Type B pancreatic cell (in vitro differentiated cells): ENCODE data around the gene KLHL7. TPM values are rescaled to one million over a fixed set of nuclear protein-coding genes. Genes with fewer than 3 reads are reported as not detected.
A peak's percentile ranks its signal among the peaks of the same experiment; 100 is the strongest.

Source experiments
- DNase-seq: peaks from one replicate; pipeline ENCODE4 v3.0.0; 2021; ENCODE audit warnings: mixed read lengths; ENCODE audit not compliant: unreplicated experiment; ENCODE audit errors: extremely low spot score
- H3K27ac Mint-ChIP-seq: 2 replicates; pipeline ENCODE4 v1.8.0; 2021; ENCODE audit warnings: mild to moderate bottlenecking, mixed read lengths
- H3K27me3 Mint-ChIP-seq: 2 replicates; pipeline ENCODE4 v1.8.0; 2021; ENCODE audit warnings: mixed read lengths
- H3K36me3 Mint-ChIP-seq: 2 replicates; pipeline ENCODE4 v1.8.0; 2021; ENCODE audit warnings: mixed read lengths
- H3K4me1 Mint-ChIP-seq: one replicate; pipeline ENCODE4 v1.8.0; 2021; ENCODE audit warnings: mixed read lengths; ENCODE audit not compliant: unreplicated experiment
- H3K4me3 Mint-ChIP-seq: 2 replicates; pipeline ENCODE4 v1.8.0; 2021; ENCODE audit warnings: mild to moderate bottlenecking, mixed read lengths
- H3K9me3 Mint-ChIP-seq: 2 replicates; pipeline ENCODE4 v1.8.0; 2021; ENCODE audit warnings: mixed read lengths
- total RNA-seq: library from RNA; stranded (reverse); gene quantifications from 2 replicates; pipeline ENCODE4 v1.2.1, GENCODE V29; 2021; ENCODE audit warnings: low replicate concordance
- TF ChIP-seq, protein P1 (sequence below): fragments of 200-600 bp; sonication (generic); conservative IDR thresholded peaks from 2 replicates; pipeline ENCODE4 v1.5.0; 2021; ENCODE audit warnings: antibody characterized with exemption, mild to moderate bottlenecking

The KLHL7 gene
- total RNA-seq, 1 donor from 2014 or later = 44.3 TPM

DNA sequence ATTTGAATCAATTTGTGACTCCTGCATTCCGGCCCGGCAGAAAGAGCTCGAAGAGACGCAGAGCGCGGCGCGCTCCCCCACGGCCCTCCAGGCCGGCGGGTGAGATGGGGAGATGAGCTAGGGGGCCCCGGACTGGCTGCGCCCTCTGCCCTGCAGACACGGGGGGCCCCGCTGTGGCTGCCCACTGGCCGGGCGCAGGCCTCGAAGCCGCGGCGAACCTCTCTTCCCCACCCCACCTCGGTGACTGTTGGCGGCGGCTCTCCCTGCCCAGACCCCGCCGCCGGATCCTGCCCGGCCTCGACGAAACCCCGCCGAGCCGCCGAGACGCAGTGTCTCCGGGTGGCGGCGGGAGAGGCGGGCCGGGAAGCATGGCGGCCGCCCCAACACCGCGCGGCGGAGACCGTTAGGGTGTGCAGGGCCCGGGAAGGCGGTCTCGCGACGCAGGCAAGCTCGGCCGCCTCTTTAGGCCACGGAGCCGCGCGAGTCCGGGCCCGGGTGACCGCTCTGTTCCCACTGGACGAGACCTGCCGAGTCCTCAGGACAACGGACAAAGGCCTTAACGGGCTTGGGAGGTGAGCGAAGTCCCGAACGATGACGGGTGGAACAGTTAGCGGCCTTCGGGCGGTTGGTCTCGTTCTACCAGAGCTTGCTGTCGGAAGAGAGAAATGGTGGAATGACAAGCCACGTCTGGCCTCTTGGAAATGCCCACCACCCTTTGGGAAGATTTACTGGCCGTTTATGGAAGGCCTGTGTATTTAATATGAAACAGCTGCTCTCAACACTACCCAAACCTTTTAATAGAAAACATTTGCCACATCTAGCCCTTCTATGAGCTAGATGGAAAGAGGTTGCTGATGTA lies 100.6 kb downstream of the KLHL7 start:
- H3K27me3 Mint-ChIP-seq = peaks cover 5% of the 10 kb centered on the region
- DNase-seq = no peak
- H3K4me1 Mint-ChIP-seq = no peaks in the 10 kb centered on the region
- no peaks in the 10 kb centered on the region for H3K9me3 Mint-ChIP-seq
- H3K36me3 Mint-ChIP-seq = peaks cover 12% of the 10 kb centered on the region
- TF ChIP-seq, protein P1, sequence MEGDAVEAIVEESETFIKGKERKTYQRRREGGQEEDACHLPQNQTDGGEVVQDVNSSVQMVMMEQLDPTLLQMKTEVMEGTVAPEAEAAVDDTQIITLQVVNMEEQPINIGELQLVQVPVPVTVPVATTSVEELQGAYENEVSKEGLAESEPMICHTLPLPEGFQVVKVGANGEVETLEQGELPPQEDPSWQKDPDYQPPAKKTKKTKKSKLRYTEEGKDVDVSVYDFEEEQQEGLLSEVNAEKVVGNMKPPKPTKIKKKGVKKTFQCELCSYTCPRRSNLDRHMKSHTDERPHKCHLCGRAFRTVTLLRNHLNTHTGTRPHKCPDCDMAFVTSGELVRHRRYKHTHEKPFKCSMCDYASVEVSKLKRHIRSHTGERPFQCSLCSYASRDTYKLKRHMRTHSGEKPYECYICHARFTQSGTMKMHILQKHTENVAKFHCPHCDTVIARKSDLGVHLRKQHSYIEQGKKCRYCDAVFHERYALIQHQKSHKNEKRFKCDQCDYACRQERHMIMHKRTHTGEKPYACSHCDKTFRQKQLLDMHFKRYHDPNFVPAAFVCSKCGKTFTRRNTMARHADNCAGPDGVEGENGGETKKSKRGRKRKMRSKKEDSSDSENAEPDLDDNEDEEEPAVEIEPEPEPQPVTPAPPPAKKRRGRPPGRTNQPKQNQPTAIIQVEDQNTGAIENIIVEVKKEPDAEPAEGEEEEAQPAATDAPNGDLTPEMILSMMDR = no peak
- peak overlapping the region; percentile 74 for H3K4me3 Mint-ChIP-seq
- peak overlapping the region; percentile 20 for H3K27ac Mint-ChIP-seq

DNA sequence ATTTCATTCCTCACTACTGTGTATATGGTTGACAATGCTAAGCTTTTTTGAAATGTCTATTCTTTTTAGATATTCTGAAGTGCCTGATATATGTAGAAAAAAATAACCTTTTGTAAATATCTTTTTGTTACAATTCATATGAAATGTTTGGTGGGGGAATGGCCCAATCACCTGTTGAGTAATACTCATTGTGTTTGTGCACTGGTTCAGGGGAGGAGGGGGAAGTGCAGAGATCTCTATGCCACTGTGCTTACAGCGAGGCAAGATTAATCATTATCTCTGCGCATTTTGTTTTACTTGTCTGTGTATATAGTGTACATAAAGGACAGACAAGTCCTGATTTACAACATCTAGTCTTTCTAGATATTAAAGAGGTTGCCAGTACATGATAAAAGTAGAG lies 101.4 kb downstream of the KLHL7 start:
- TF ChIP-seq, protein P1 = no peak
- H3K9me3 Mint-ChIP-seq = no peaks in the 10 kb centered on the region
- peak overlapping the region; percentile 20 for H3K27ac Mint-ChIP-seq
- H3K27me3 Mint-ChIP-seq = peaks cover 5% of the 10 kb centered on the region
- peaks cover 7% of the 10 kb centered on the region for H3K4me1 Mint-ChIP-seq
- peak overlapping the region; percentile 29 for H3K4me3 Mint-ChIP-seq
- peaks cover 10% of the 10 kb centered on the region for H3K36me3 Mint-ChIP-seq
- DNase-seq = no peak

DNA sequence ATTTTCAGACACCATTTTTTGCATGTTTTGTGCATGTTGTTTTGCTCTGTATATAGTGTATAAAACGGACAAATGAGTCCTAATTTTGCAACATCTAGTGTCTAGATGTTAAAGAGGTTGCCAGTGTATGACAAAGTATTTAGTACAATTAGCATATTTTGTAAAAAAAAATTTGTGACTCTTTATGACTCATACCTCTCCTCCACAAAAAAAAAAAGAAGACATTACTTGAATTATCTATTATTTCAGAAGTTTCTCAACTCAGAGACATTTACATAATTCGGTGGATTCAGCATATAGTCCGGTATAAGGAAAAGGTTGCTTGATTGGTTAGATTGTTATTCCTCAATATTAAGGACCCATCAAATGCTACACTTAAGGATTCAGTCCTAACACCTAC lies 102.3 kb downstream of the KLHL7 start:
- Mint-ChIP-seq H3K4me3 (no peak overlapping the region), H3K27ac (no peak overlapping the region), H3K27me3 (peaks cover 5% of the 10 kb centered on the region), H3K36me3 (peaks cover 10% of the 10 kb centered on the region), H3K9me3 (no peaks in the 10 kb centered on the region), H3K4me1 (peaks cover 16% of the 10 kb centered on the region)
- DNase-seq = no peak
- TF ChIP-seq, protein P1 = no peak

DNA sequence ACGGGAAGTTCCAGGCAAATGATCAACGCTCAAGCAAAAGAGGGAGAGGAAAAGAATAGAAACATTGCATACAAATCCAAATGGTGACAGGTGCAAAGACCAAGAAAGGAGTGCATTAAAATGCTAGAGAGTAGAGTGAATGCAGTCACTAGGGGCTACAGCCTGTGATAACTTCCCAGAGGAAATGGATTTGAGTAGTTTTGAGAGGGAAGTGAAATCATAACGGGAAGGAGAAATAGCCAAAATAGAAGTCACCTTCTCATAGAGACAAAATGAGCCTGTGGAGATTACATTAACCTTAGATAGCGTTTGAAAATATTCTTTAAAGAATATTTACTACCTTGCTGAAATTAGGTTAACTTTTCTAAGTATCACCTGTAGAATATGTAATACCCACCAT lies 102.7 kb downstream of the KLHL7 start:
- Mint-ChIP-seq H3K4me1 (peaks cover 16% of the 10 kb centered on the region), H3K27ac (no peak overlapping the region), H3K9me3 (no peaks in the 10 kb centered on the region), H3K27me3 (peaks cover 5% of the 10 kb centered on the region), H3K36me3 (peaks cover 7% of the 10 kb centered on the region), H3K4me3 (no peak overlapping the region)
- TF ChIP-seq, protein P1 = no peak
- no peak for DNase-seq

DNA sequence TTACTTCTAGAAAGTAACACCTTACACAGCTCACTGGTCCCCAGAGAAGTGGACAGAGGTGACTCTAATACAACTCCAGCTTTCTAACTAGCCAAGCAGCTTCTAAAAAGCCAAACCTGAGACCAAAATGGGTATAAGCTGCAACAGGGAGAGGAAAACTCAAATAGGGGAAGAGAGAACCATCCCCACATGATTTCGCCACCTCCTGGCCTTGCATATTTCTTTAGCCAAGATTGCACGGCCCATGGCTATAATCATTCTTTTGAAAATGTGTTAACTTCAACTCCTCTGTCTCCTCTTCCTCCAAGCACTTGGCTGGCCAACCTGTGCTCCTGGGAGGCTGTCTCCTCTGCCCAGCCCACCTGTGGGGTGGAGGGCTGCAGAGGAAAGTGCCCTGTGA lies 104.9 kb downstream of the KLHL7 start:
- Mint-ChIP-seq H3K4me1 (peaks cover 20% of the 10 kb centered on the region), H3K36me3 (peaks cover 1% of the 10 kb centered on the region), H3K9me3 (no peaks in the 10 kb centered on the region), H3K4me3 (no peak overlapping the region), H3K27ac (no peak overlapping the region), H3K27me3 (peaks cover 5% of the 10 kb centered on the region)
- no peak for DNase-seq
- TF ChIP-seq, protein P1 = no peak
